Natural killer cell (primary cell): ENCODE data around the gene MUC5AC. TPM values are rescaled to one million over a fixed set of nuclear protein-coding genes. Genes with fewer than 3 reads are reported as not detected.
A peak's percentile ranks its signal among the peaks of the same experiment; 100 is the strongest.
"Not testable (repeated sequence)": the region's sequence is repeated elsewhere in the genome, so short reads cannot be mapped to it uniquely, and the experiment has no call there.

ENCODE experiments used
- ATAC-seq, 3 donors: fragments of 150-1000 bp in 2 of 3; fragments of 200-7000 bp in 1 of 3; cut with Tn5 transposase; 1 replicate in 1 of 3; 2 replicates in 2 of 3; pipeline ENCODE4 v1.10.0; 2021; ENCODE audit warnings: mild to moderate bottlenecking in 2 of 3, moderate library complexity in 2 of 3
- DNase-seq, 2 donors: peaks; one replicate each; pipeline versions ENCODE4 v3.0.0 to v3.0.0-alpha.2; 2013 to 2021; ENCODE audit warnings: mixed read lengths in 1 of 2
- H3K27ac ChIP-seq: one replicate; pipeline ENCODE4 v1.5.1; 2013; ENCODE audit warnings: mild to moderate bottlenecking, low read length
- H3K27me3 ChIP-seq: one replicate; pipeline ENCODE4 v1.6.1; 2013; ENCODE audit warnings: low read length; ENCODE audit not compliant: control insufficient read depth, insufficient read depth
- H3K36me3 ChIP-seq: one replicate; pipeline ENCODE4 v1.6.1; 2013; ENCODE audit warnings: low read length; ENCODE audit not compliant: control insufficient read depth, insufficient read depth
- H3K4me1 ChIP-seq: one replicate; pipeline ENCODE4 v1.6.1; 2013; ENCODE audit warnings: low read length; ENCODE audit not compliant: control insufficient read depth, insufficient read depth
- H3K4me3 ChIP-seq: one replicate; pipeline ENCODE4 v1.5.1; 2013; ENCODE audit warnings: low read length
- H3K9me3 ChIP-seq: one replicate; pipeline ENCODE4 v1.6.1; 2013; ENCODE audit warnings: low read length; ENCODE audit not compliant: control insufficient read depth, insufficient read depth
- H3K27ac Mint-ChIP-seq, 2 donors: one replicate each; pipeline ENCODE4 v1.8.0; 2022; ENCODE audit warnings: mild to moderate bottlenecking in 2 of 2, mixed read lengths in 2 of 2, moderate library complexity in 1 of 2
- H3K27me3 Mint-ChIP-seq, 2 donors: one replicate each; pipeline ENCODE4 v1.8.0; 2022; ENCODE audit warnings: low read depth in 2 of 2, mixed read lengths in 2 of 2
- H3K36me3 Mint-ChIP-seq: one replicate; pipeline ENCODE4 v1.8.0; 2022; ENCODE audit warnings: mixed read lengths
- H3K4me1 Mint-ChIP-seq, 2 donors: one replicate each; pipeline ENCODE4 v1.8.0; 2022; ENCODE audit warnings: mixed read lengths in 2 of 2
- H3K4me3 Mint-ChIP-seq: one replicate; pipeline ENCODE4 v1.8.0; 2022; ENCODE audit warnings: mild to moderate bottlenecking, moderate library complexity, mixed read lengths
- H3K9me3 Mint-ChIP-seq, 2 donors: one replicate each; pipeline ENCODE4 v1.8.0; 2022; ENCODE audit warnings: mixed read lengths in 2 of 2
- WGBS: methylation state at CpG from one replicate; pipeline ENCODE4 v1.1.7; 2013; ENCODE audit warnings: missing lambda C conversion rate; ENCODE audit not compliant: insufficient coverage; 5-methylcytosine and 5-hydroxymethylcytosine counted together
- intact Hi-C: fragments of 100-400 bp; cut with micrococcal nuclease; formaldehyde crosslinking; loops from one replicate; pipeline ENCODE4 v1.14.2; 2022
- total RNA-seq, 4 donors: library from RNA; stranded (reverse); fragments of 120-200 nt in 1 of 4; gene quantifications; one replicate each; pipeline versions ENCODE4 v1.2.3 to v1.2.4, GENCODE V29; 2013 to 2022
- TF ChIP-seq, protein P1 (sequence below): fragments of 200-600 bp; IDR thresholded peaks from one replicate; pipeline ENCODE4 v1.8.0; 2022; ENCODE audit warnings: antibody characterized with exemption

MUC5AC gene
- total RNA-seq, 3 donors from 2014 or later (not counting 1 experiment from before 2014, with no cell fraction given) = not detected

DNA sequence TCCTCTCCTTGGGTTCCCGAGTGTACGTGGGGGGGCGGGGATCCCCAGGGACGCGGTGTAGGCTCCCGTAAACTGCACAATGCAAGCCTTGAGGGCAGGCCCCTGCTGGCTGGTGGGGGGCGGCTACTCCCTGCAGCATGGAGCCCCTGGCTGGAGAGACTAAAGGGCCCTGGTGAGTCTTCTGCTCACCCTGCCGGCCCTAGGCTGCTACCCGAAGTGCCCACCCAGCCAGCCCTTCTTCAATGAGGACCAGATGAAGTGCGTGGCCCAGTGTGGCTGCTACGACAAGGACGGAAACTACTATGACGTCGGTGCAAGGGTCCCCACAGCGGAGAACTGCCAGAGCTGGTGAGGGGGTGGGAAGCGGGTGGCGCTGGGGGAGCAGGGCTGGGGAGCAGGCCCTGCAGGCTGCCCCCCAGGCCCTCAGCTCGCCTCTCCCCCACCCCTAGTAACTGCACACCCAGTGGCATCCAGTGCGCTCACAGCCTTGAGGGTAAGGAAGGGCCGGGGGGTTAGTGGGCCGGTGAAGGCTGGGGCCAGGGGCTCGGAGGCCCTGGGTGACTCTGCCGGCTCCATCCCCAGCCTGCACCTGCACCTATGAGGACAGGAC is 81.9 kb downstream of the MUC5AC start:
- TF ChIP-seq, protein P1, sequence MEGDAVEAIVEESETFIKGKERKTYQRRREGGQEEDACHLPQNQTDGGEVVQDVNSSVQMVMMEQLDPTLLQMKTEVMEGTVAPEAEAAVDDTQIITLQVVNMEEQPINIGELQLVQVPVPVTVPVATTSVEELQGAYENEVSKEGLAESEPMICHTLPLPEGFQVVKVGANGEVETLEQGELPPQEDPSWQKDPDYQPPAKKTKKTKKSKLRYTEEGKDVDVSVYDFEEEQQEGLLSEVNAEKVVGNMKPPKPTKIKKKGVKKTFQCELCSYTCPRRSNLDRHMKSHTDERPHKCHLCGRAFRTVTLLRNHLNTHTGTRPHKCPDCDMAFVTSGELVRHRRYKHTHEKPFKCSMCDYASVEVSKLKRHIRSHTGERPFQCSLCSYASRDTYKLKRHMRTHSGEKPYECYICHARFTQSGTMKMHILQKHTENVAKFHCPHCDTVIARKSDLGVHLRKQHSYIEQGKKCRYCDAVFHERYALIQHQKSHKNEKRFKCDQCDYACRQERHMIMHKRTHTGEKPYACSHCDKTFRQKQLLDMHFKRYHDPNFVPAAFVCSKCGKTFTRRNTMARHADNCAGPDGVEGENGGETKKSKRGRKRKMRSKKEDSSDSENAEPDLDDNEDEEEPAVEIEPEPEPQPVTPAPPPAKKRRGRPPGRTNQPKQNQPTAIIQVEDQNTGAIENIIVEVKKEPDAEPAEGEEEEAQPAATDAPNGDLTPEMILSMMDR = no peak
- H3K27me3 ChIP-seq = no peaks in the 10 kb centered on the region
- no peaks in the 10 kb centered on the region for H3K36me3 ChIP-seq
- Mint-ChIP-seq H3K9me3 (no peaks in the 10 kb centered on the region), H3K36me3 (no peaks in the 10 kb centered on the region), H3K4me3 (no peak overlapping the region), H3K27me3 (no peaks in the 10 kb centered on the region), H3K4me1 (peaks cover 0 to 10% of the 10 kb centered on the region in 2 donors), H3K27ac (no peak overlapping the region)
- H3K4me3 ChIP-seq = no peak overlapping the region
- no peaks in the 10 kb centered on the region for H3K9me3 ChIP-seq
- 89% methylated on average over 22 of the region's 23 CpGs for WGBS
- DNase-seq (no peak), ATAC-seq (no peak)
- intact Hi-C loops = no loop called here
- H3K27ac ChIP-seq = no peak overlapping the region
- peaks cover 8% of the 10 kb centered on the region for H3K4me1 ChIP-seq

DNA sequence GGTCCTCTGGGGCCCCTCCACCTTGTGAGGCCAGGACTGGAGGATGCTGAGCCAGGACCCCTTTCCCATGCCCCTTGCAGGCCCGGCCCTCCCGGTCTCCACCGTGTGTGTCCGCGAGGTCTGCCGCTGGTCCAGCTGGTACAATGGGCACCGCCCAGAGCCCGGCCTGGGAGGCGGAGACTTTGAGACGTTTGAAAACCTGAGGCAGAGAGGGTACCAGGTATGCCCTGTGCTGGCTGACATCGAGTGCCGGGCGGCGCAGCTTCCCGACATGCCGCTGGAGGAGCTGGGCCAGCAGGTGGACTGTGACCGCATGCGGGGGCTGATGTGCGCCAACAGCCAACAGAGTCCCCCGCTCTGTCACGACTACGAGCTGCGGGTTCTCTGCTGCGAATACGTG is 83.0 kb downstream of the MUC5AC start:
- no peaks in the 10 kb centered on the region for H3K27me3 ChIP-seq
- Mint-ChIP-seq H3K4me1 (peaks cover 0 to 10% of the 10 kb centered on the region in 2 donors), H3K27me3 (no peaks in the 10 kb centered on the region), H3K27ac (no peak overlapping the region), H3K36me3 (no peaks in the 10 kb centered on the region), H3K4me3 (no peak overlapping the region), H3K9me3 (no peaks in the 10 kb centered on the region)
- H3K4me1 ChIP-seq = peaks cover 8% of the 10 kb centered on the region
- no peaks in the 10 kb centered on the region for H3K36me3 ChIP-seq
- no peak overlapping the region for H3K4me3 ChIP-seq
- DNase-seq = no peak
- intact Hi-C loops = no loop called here
- no peak for ATAC-seq
- TF ChIP-seq, protein P1 = no peak
- 95% methylated on average over 25 of the region's 25 CpGs for WGBS
- H3K9me3 ChIP-seq = no peaks in the 10 kb centered on the region
- no peak overlapping the region for H3K27ac ChIP-seq

DNA sequence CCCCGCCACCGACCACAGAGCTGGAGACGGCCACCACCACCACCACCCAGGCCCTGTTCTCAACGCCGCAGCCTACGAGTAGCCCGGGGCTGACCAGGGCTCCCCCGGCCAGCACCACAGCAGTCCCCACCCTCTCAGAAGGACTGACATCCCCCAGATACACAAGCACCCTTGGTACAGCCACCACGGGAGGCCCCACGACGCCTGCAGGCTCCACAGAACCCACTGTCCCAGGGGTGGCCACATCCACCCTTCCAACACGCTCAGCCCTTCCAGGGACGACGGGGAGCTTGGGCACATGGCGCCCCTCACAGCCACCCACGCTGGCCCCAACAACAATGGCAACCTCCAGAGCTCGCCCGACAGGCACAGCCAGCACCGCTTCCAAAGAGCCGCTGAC is 84.0 kb downstream of the MUC5AC start:
- 97% methylated on average over 20 of the region's 20 CpGs for WGBS
- H3K27me3 Mint-ChIP-seq = no peaks in the 10 kb centered on the region
- intact Hi-C loops = no loop called here
- Histone ChIP-seq H3K9me3 (no peaks in the 10 kb centered on the region), H3K27me3 (no peaks in the 10 kb centered on the region), H3K36me3 (no peaks in the 10 kb centered on the region), H3K27ac (no peak overlapping the region), H3K4me3 (no peak overlapping the region), H3K4me1 (peaks cover 11% of the 10 kb centered on the region)
- H3K4me3 Mint-ChIP-seq = no peak overlapping the region
- no peaks in the 10 kb centered on the region for H3K9me3 Mint-ChIP-seq
- H3K36me3 Mint-ChIP-seq = no peaks in the 10 kb centered on the region
- peak overlapping the region in 1 of 2 donors; percentile 72 for H3K27ac Mint-ChIP-seq
- no peak for ATAC-seq
- TF ChIP-seq, protein P1 = no peak
- no peak for DNase-seq
- peaks cover 0 to 16% of the 10 kb centered on the region in 2 donors for H3K4me1 Mint-ChIP-seq

DNA sequence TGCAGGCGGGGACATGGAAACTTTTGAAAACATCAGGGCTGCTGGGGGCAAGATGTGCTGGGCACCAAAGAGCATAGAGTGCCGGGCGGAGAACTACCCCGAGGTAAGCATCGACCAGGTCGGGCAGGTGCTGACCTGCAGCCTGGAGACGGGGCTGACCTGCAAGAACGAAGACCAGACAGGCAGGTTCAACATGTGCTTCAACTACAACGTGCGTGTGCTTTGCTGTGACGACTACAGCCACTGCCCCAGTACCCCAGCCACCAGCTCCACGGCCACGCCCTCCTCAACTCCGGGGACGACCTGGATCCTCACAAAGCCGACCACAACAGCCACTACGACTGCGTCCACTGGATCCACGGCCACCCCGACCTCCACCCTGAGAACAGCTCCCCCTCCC is 84.5 kb downstream of the MUC5AC start:
- H3K27me3 ChIP-seq = no peaks in the 10 kb centered on the region
- peaks cover 0 to 16% of the 10 kb centered on the region in 2 donors for H3K4me1 Mint-ChIP-seq

DNA sequence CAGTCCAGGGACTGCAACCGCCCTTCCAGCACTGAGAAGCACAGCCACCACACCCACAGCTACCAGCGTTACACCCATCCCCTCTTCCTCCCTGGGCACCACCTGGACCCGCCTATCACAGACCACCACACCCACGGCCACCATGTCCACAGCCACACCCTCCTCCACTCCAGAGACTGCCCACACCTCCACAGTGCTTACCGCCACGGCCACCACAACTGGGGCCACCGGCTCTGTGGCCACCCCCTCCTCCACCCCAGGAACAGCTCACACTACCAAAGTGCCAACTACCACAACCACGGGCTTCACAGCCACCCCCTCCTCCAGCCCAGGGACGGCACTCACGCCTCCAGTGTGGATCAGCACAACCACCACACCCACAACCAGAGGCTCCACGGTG is 85.0 kb downstream of the MUC5AC start:
- 85% methylated on average over 6 of the region's 11 CpGs for WGBS
- H3K9me3 Mint-ChIP-seq = not testable (repeated sequence)

More for the DNA sequence above, 84.5 kb downstream of the MUC5AC start:
- Histone ChIP-seq H3K27ac (peak overlapping the region; percentile 14), H3K9me3 (no peaks in the 10 kb centered on the region), H3K4me1 (peaks cover 11% of the 10 kb centered on the region), H3K36me3 (no peaks in the 10 kb centered on the region), H3K4me3 (no peak overlapping the region)
- intact Hi-C loops = no loop called here
- H3K27ac Mint-ChIP-seq = peak overlapping the region; percentile 72 to 81
- H3K4me3 Mint-ChIP-seq = no peak overlapping the region
- H3K27me3 Mint-ChIP-seq = no peaks in the 10 kb centered on the region
- TF ChIP-seq, protein P1 = no peak
- no peak for DNase-seq
- whole genome bisulfite sequencing = 96% methylated on average over 20 of the region's 20 CpGs
- H3K36me3 Mint-ChIP-seq = no peaks in the 10 kb centered on the region
- ATAC-seq = no peak
- no peaks in the 10 kb centered on the region for H3K9me3 Mint-ChIP-seq

More for the DNA sequence above, 85.0 kb downstream of the MUC5AC start:
- peaks cover 11% of the 10 kb centered on the region for H3K4me1 ChIP-seq
- ATAC-seq, H3K4me3 ChIP-seq, H3K27me3 Mint-ChIP-seq, DNase-seq, H3K4me3 Mint-ChIP-seq, H3K36me3 ChIP-seq, H3K9me3 ChIP-seq, intact Hi-C loops, H3K36me3 Mint-ChIP-seq, H3K27me3 ChIP-seq: not testable (repeated sequence)
- Mint-ChIP-seq H3K27ac (peak overlapping the region; percentile 72 to 81), H3K4me1 (peaks cover 0 to 16% of the 10 kb centered on the region in 2 donors)
- peak overlapping the region; percentile 14 for H3K27ac ChIP-seq
